ENCODE measurements around the gene SFRP5. TPM values are rescaled to one million over a fixed set of nuclear protein-coding genes. Genes with fewer than 3 reads are reported as not detected.

The SFRP5 gene
- polyA plus RNA-seq, 6 donors from 2014 or later: not detected

- Mint-ChIP-seq H3K4me3 (no peak overlapping the region), H3K27ac (no peak overlapping the region), H3K4me1 (peaks cover 24 to 26% (median 26%) of the 10 kb centered on the region in 3 donors), H3K27me3 (peaks cover 0 to 16% (median 10%) of the 10 kb centered on the region in 3 donors), H3K9me3 (peaks cover 0 to 6% (median 0%) of the 10 kb centered on the region in 7 donors), H3K36me3 (no peaks in the 10 kb centered on the region)
- DNase-seq (no peak), ATAC-seq (ENCODE audit: low read depth in 2 of 2) (no peak)
These were observed 38.5 kb downstream of the SFRP5 start for GRCh38 chr10:97733256-97733655.

- peaks cover 0 to 6% (median 0%) of the 10 kb centered on the region in 7 donors for H3K9me3 Mint-ChIP-seq
- no peaks in the 10 kb centered on the region for H3K36me3 Mint-ChIP-seq
- DNase-seq (no peak), ATAC-seq (ENCODE audit: low read depth in 2 of 2) (no peak)
- peaks cover 15 to 16% (median 15%) of the 10 kb centered on the region in 3 donors for H3K4me1 Mint-ChIP-seq
- H3K4me3 Mint-ChIP-seq: peak overlapping the region in 1 of 8 donors; percentile 28
- H3K27me3 Mint-ChIP-seq: peaks cover 0 to 16% (median 10%) of the 10 kb centered on the region in 3 donors
- H3K27ac Mint-ChIP-seq: no peak overlapping the region
These were observed 39.8 kb downstream of the SFRP5 start for GRCh38 chr10:97732052-97732359.

DNA sequence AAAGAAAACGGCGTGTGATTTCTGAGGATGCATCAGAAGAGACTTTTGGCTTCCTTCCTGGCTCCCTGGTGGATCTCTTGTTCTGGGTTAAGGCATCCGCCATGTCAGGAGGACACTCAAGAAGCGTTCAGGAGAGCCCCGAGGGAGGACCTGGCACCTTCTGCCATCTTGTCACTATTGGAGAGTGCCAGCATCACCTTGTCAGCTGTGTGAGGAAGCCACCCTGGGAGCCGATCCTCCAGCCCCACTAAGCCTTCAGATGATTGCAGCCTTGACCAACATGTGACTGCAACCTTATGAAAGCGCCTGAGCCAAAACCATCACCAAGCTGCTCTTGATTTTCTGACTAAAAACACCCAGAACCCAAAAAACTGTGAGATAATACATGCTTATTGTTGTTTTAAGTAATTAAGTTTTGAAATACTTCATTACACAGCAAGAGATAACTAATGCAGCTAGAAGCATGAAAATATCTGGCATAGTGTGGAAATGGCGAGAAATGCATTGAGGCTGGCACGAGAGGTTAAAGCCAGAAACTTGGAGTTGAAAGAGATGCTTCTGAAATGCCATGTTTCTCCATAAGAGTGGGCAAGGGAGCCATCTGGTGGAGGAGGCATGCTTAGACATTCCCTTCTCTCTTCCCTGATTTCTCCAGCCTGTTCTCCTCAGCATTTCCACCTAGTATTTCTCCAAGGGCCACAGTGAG lies 40.3 kb downstream of the SFRP5 start:
- Mint-ChIP-seq H3K36me3 (no peaks in the 10 kb centered on the region), H3K27me3 (peaks cover 0 to 18% (median 10%) of the 10 kb centered on the region in 3 donors), H3K9me3 (peaks cover 0 to 6% (median 0%) of the 10 kb centered on the region in 7 donors), H3K4me3 (peak overlapping the region in 1 of 8 donors; percentile 28), H3K27ac (no peak overlapping the region), H3K4me1 (peaks cover 9 to 11% (median 11%) of the 10 kb centered on the region in 3 donors)
- DNase-seq (peak; percentile 50), ATAC-seq (ENCODE audit: low read depth in 2 of 2) (peak; percentile 35 to 48)

GRCh38 chr10:97729014-97729413 lies 42.8 kb downstream of the SFRP5 start:
- H3K4me1 Mint-ChIP-seq: no peaks in the 10 kb centered on the region
- H3K4me3 Mint-ChIP-seq: no peak overlapping the region
- H3K36me3 Mint-ChIP-seq: no peaks in the 10 kb centered on the region
- H3K27ac Mint-ChIP-seq: no peak overlapping the region
- no peaks in the 10 kb centered on the region for H3K9me3 Mint-ChIP-seq
- peaks cover 0 to 35% (median 20%) of the 10 kb centered on the region in 3 donors for H3K27me3 Mint-ChIP-seq
- no peak for ATAC-seq (ENCODE audit: low read depth in 2 of 2)
- no peak for DNase-seq

- H3K36me3 Mint-ChIP-seq: no peaks in the 10 kb centered on the region
- no peak overlapping the region for H3K4me3 Mint-ChIP-seq
- ATAC-seq (ENCODE audit: low read depth in 2 of 2) (no peak), DNase-seq (no peak)
- H3K27ac Mint-ChIP-seq: no peak overlapping the region
- H3K27me3 Mint-ChIP-seq: peaks cover 0 to 35% (median 18%) of the 10 kb centered on the region in 3 donors
- no peaks in the 10 kb centered on the region for H3K9me3 Mint-ChIP-seq
- no peaks in the 10 kb centered on the region for H3K4me1 Mint-ChIP-seq
These were observed 45.1 kb downstream of the SFRP5 start for GRCh38 chr10:97726636-97727178.

DNA sequence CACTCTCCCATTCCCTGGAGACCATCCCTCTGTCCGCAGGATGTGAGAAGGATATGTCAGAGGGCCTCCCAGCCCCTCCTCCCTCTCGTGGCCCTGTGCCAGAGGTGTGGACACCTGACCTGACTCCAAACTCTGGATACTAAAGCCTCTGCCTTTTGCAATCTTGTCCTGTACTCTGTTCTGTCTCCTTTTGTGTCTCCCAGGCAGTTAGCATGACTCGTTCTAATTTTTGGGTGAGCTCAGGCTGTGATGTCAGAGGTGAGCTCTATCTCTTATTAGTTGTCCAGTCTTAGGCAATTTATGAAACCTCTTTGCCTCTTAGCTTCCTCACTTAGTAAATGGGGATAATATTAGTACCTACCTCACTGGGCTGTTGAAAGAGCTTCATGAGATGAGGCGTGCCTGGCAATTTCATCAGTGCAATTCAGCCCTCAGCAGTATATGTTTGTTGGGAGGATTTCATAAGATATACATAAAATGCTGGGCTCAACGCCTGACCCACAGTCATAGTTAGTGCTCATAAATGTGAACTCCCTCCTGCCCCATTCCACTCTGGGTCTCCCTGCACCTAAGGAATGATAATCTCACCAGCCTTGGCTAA lies 47.4 kb downstream of the SFRP5 start:
- no peak for DNase-seq
- Mint-ChIP-seq H3K36me3 (no peaks in the 10 kb centered on the region), H3K4me1 (no peaks in the 10 kb centered on the region), H3K9me3 (no peaks in the 10 kb centered on the region), H3K4me3 (no peak overlapping the region), H3K27ac (peak overlapping the region in 3 of 6 donors; percentile 26 to 49 (median 41)), H3K27me3 (peaks cover 0 to 26% (median 17%) of the 10 kb centered on the region in 3 donors)
- ATAC-seq (ENCODE audit: low read depth in 2 of 2): no peak

GRCh38 chr10:97723001-97723400 lies 48.8 kb downstream of the SFRP5 start:
- Mint-ChIP-seq H3K4me3 (no peak overlapping the region), H3K9me3 (no peaks in the 10 kb centered on the region), H3K36me3 (no peaks in the 10 kb centered on the region), H3K27me3 (peaks cover 2 to 19% (median 19%) of the 10 kb centered on the region in 3 donors), H3K4me1 (no peaks in the 10 kb centered on the region), H3K27ac (no peak overlapping the region)
- ATAC-seq (ENCODE audit: low read depth in 2 of 2): no peak
- DNase-seq: no peak

- Mint-ChIP-seq H3K4me3 (no peak overlapping the region), H3K27me3 (peaks cover 5 to 19% (median 19%) of the 10 kb centered on the region in 3 donors), H3K9me3 (no peaks in the 10 kb centered on the region), H3K27ac (no peak overlapping the region), H3K36me3 (no peaks in the 10 kb centered on the region), H3K4me1 (no peaks in the 10 kb centered on the region)
- no peak for DNase-seq
- no peak for ATAC-seq (ENCODE audit: low read depth in 2 of 2)
These were observed 49.7 kb downstream of the SFRP5 start for GRCh38 chr10:97721871-97722780.

DNA sequence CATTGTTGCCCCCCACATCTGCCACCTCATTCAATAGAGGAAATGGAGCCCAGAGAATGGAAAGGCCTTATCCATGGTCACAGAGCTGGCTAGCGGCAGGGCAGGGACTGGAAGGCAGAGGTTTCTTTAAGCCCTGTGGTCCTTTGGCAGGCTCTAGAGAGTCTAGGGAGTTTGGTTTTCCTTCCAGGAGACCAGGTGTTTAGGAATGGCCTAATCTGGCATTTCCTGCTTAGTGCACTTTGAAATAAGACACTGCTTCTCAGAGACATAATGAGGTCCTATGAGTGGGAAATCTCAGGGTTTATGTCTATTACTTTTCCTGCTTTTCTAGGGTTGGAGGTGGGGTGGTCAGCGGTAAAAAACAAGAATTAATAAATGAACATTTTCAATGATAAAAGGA lies 52.2 kb downstream of the SFRP5 start:
- Mint-ChIP-seq H3K36me3 (no peaks in the 10 kb centered on the region), H3K27ac (no peak overlapping the region), H3K9me3 (no peaks in the 10 kb centered on the region), H3K4me1 (peaks cover 0 to 9% (median under 1%) of the 10 kb centered on the region in 3 donors), H3K4me3 (no peak overlapping the region), H3K27me3 (peaks cover 3 to 14% (median 5%) of the 10 kb centered on the region in 3 donors)
- ATAC-seq (ENCODE audit: low read depth in 2 of 2): no peak
- no peak for DNase-seq

GRCh38 chr10:97718659-97719142 lies 53.1 kb downstream of the SFRP5 start:
- Mint-ChIP-seq H3K4me1 (peaks cover 4 to 11% (median 10%) of the 10 kb centered on the region in 3 donors), H3K27ac (no peak overlapping the region), H3K36me3 (no peaks in the 10 kb centered on the region), H3K27me3 (peaks cover 5 to 14% (median 6%) of the 10 kb centered on the region in 3 donors), H3K9me3 (no peaks in the 10 kb centered on the region), H3K4me3 (no peak overlapping the region)
- ATAC-seq (ENCODE audit: low read depth in 2 of 2) (no peak), DNase-seq (no peak)

GRCh38 chr10:97718178-97718577 lies 53.6 kb downstream of the SFRP5 start:
- Mint-ChIP-seq H3K27ac (no peak overlapping the region), H3K36me3 (no peaks in the 10 kb centered on the region), H3K4me3 (peak overlapping the region in 1 of 8 donors; percentile 33), H3K4me1 (peaks cover 4 to 15% (median 12%) of the 10 kb centered on the region in 3 donors), H3K27me3 (peaks cover 5 to 14% (median 8%) of the 10 kb centered on the region in 3 donors), H3K9me3 (no peaks in the 10 kb centered on the region)
- ATAC-seq (ENCODE audit: low read depth in 2 of 2) (no peak), DNase-seq (no peak)

DNA sequence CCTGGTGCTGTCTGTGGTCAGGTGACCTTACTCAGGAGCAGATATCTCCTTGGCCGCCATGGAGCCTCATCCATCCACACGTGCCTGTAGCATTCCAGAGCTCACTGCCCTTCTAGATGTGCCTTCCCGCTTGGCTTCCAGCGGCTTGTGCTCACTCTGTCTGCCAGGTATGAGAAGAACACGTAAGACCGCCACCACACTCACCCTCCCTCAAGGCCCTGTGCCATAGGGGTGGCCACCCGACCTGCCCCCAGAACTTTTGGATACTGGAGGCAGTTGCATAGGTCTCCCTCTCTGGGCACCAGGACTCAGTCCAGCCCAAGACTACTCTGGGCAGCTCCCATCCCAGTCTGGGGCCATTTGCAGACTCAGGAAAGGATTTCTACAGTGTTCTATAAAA lies 54.2 kb downstream of the SFRP5 start:
- Mint-ChIP-seq H3K9me3 (no peaks in the 10 kb centered on the region), H3K27me3 (peaks cover 10 to 19% (median 13%) of the 10 kb centered on the region in 3 donors), H3K4me3 (no peak overlapping the region), H3K4me1 (peaks cover 8 to 19% (median 17%) of the 10 kb centered on the region in 3 donors), H3K27ac (no peak overlapping the region), H3K36me3 (no peaks in the 10 kb centered on the region)
- DNase-seq (no peak), ATAC-seq (ENCODE audit: low read depth in 2 of 2) (no peak)
